Measurements from ENCODE around the gene NFKBIE.

DNA sequence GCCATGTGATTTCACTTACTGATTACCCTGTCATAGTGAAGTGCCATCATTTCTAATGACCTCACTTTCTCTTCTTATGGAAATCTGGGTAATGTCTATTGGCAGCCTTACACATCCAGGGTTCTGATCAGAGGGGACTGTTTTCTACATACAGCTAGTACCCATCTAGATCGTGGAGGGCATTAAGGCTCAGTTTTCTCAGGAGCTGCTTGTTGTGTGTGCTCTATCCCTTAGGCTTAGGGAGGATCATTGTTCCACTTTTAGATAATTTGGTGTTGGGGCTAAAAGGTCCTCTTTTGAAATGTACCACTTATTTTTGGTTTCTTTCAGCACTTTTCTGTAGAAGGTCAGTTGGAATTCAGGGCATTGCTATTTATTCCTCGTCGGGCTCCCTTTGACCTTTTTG lies 14.6 kb downstream of the NFKBIE start:
- TF ChIP-seq, protein P1, sequence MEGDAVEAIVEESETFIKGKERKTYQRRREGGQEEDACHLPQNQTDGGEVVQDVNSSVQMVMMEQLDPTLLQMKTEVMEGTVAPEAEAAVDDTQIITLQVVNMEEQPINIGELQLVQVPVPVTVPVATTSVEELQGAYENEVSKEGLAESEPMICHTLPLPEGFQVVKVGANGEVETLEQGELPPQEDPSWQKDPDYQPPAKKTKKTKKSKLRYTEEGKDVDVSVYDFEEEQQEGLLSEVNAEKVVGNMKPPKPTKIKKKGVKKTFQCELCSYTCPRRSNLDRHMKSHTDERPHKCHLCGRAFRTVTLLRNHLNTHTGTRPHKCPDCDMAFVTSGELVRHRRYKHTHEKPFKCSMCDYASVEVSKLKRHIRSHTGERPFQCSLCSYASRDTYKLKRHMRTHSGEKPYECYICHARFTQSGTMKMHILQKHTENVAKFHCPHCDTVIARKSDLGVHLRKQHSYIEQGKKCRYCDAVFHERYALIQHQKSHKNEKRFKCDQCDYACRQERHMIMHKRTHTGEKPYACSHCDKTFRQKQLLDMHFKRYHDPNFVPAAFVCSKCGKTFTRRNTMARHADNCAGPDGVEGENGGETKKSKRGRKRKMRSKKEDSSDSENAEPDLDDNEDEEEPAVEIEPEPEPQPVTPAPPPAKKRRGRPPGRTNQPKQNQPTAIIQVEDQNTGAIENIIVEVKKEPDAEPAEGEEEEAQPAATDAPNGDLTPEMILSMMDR (IDR thresholded peaks at IDR 0.05): no peak
- no peak for TF ChIP-seq EP300 (IDR thresholded peaks at IDR 0.05)
- no peak for TF ChIP-seq POLR2A (IDR thresholded peaks at IDR 0.05; ENCODE audit: low read depth)
- TF ChIP-seq POLR2AphosphoS5 (IDR thresholded peaks at IDR 0.05): no peak

All from esophagus muscularis mucosa (tissue), 4 donors.